NCI-H774 (cell line): ENCODE results near the gene ADAM12.

Source experiments
- DNase-seq: peaks from one replicate; lab custom pipeline; 2025; lab: John Stamatoyannopoulos, UW

ADAM12 gene

DNA sequence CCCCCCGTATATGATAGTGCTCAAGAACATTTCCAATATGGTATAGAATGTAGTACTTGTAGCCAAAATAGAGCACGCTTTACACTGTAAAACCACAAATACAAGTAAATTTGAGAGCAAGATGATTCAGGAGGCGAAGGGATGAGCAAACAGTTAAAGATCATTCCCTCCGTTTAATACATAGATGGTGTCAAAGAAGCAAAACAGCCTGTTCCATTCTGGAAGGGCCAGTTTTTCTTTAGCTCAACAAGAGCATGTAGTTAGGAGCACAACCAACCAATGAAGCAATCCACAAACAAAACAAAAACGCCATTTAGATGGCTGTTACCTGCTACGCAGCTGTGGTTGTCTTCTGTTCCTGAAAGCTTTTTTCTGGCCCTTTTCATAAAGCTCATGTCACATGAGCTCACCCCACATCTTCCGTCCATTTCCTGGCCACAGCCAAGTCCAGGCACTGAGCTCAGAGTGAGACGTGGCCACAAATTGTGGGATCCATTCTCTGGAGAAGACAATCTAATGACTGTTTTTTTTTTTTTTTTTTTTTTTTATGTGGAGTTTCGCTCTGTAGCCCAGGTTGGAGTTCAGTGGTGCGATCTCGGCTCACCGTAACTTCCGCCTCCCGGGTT, 306.3 kb downstream of the ADAM12 start:
- no peak for DNase-seq

DNA sequence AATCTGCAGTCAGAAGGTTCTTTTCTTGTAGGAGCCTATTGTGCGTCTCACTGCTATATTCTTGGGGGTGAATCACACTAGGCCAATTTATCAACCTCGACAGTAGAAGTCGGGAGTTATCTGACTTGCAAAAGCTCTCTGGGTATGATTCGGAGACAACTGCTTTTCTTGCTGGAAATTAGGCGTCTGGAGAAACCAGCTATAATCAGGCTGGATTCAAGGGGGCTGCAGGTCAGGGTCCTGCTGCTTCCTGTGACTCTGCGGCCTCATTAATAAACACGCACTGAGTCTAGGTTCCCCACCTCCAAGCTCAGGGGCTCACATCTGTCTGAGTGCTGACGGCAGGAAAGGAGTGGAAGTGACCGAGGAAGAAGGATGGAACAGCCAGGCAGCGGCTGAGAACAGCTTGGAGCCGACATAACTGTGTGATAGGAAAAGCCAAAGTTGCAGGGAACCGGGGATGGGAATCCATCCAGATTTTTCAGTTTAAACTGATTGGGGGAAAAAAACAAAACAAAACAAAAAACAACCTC, 307.3 kb downstream of the ADAM12 start:
- DNase-seq, result no peak

- DNase-seq, result no peak
Measured at GRCh38 chr10:126080291-126080825, 307.9 kb downstream of the ADAM12 start.

DNA sequence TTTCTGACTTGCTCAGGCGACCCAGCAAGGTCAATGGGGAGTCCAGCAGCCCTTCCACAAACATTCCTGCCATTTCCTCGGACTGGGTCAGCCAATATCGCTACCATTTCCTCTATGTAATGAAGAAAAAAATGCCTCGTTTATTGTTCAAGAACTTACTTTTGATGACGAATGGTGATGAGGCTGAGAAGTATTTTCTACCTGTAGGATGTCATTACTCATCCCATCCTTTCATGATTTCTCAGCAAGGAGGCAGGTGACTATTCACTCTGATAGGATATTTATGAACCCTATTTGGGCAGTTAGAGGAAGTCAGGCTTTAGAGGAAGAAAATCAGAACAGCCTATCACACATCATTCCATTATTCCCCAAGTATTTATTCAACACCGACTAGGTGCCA, 313.3 kb downstream of the ADAM12 start:
- DNase-seq, result no peak

GRCh38 chr10:126074291-126074690, 314.0 kb downstream of the ADAM12 start:
- DNase-seq, result no peak

DNA sequence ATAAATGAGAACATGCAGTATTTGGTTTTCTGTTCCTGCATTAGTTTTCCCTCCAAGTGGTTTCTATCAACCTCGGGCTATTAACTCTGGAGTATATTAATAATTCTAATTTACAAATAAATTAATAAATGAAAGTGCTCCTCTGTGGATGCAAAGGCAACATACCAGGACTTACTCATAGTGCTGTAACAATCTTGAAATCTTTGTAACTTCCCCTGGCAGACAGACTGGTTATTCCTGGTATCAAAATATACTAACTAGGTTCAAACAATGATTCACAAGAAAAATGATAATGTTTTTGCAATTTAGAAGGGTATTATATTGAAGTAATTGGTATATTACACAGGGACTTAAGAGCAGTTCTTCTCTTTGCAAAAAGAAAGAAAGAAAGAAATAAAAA, 314.7 kb downstream of the ADAM12 start:
- no peak for DNase-seq

GRCh38 chr10:126072622-126073021, 315.7 kb downstream of the ADAM12 start:
- no peak for DNase-seq

DNA sequence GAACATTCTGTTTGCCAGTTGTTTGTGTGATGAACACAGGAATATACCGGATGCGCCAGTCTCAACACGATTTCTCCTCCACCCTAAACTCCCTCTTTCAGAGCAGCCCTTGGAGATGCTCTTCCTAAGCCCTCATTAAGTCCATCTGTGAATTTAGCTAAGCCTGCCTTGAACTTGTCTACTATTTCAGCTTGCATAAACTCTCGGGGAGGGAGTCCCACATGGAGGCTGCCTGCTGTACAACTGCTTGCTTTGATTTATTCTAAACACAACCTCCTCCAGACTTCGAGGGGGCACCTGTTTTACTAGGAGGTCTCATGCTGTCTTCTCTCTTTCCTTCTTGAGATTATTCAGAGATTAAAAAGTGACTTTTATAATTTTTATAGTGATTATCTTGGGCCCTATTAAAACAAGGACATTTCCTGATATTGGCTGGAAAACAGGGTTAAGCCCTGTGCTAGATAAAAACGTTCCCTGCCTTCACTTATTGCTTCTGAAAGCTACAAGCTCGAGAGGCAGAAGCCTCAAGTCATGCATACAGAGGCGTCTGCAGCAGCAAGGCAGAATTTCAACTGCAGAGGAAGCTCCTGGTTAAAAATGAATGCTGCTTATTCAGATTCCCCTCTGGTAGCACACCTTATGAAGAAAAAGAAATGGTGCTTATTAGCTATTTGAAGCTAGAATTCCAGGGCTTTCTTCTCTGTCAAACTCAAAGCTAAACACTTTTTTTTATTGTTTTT, 317.6 kb downstream of the ADAM12 start:
- DNase-seq, result no peak

GRCh38 chr10:126068322-126068721, 320.0 kb downstream of the ADAM12 start:
- no peak for DNase-seq

DNA sequence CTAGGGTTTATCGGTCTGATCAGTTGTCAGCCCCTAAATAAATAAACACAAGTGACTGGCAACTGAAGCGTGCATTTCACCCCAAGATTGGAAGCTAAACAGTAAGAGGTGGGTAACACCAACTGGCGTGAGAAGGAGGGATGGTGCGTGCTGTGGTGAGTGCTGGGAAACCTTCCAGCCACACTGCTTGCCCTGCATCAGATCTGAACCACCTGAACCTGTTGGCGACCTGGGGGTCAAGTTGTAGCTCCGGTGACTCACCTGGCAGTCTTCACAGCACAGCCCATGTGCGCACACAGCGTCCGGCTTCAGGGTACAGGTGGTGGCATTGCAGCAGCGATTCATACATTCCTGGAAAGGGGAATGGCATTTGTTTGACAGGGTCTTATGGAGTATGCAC, 321.8 kb downstream of the ADAM12 start:
- DNase-seq, result no peak

DNA sequence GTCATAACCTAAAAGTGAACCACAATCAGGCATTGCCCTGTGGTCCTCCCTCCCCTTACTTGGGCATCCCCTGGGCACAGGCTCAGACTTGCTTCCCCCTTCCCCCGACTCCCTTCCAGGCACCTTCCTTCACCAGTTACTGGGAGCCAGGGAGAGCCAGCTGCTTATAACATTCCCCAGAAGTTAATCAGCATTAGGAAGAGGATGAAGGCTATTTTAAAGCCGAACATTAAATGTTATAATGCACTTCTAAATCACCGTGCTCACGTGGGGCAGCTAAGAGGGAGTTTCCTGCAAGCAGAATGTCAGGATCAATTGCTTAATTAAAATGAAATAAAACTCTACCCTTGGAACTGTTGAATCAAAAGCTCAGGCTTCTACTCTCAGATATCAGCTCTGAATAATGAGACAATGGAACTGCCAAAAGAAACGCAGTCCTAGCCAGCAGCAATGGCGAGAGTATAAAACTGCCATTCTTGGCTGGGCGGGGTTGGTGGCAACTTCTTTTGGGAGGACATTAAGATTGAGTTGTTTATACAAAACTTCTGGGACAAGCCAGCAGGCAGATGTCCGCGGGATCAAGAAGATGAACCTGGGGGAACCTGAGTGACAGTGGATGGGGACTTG, 322.4 kb downstream of the ADAM12 start:
- no peak for DNase-seq

GRCh38 chr10:126064512-126064911, 323.8 kb downstream of the ADAM12 start:
- DNase-seq, result no peak

GRCh38 chr10:126063353-126063791, 324.9 kb downstream of the ADAM12 start:
- no peak for DNase-seq

GRCh38 chr10:126062131-126063032, 325.9 kb downstream of the ADAM12 start:
- no peak for DNase-seq

GRCh38 chr10:126061526-126061925, 326.8 kb downstream of the ADAM12 start:
- DNase-seq, result no peak

DNA sequence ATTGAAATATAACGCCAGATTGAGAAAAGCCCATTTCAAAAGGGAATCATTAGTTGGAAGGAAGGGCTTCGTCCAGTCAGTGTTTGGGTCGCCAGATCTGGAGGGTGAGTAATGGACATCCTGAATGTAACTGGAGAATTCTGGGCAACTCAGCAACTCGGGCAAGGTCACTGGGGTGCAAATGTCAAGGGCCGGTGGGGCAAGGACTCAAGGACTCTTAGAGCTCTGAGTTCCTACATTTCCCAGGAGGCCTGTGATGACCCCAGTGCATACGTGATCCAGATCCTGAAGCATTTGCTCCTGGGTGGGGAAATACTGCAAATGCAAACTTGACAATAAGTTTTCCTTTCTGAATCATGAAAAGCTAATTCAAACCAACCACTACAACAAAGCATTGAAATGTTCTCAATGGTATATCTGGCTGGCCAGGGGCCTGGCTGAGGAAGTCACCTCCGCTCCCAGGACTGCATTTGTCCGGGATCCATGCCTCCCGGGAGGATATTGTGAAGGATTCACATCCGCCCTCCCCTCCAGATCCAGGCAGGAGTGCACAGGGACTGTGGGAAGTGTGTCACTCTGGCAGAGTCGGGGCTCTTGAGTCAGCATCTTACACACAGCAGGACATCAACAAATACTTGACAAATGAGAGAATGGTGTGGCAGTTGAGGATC, 327.9 kb downstream of the ADAM12 start:
- DNase-seq, result no peak

DNA sequence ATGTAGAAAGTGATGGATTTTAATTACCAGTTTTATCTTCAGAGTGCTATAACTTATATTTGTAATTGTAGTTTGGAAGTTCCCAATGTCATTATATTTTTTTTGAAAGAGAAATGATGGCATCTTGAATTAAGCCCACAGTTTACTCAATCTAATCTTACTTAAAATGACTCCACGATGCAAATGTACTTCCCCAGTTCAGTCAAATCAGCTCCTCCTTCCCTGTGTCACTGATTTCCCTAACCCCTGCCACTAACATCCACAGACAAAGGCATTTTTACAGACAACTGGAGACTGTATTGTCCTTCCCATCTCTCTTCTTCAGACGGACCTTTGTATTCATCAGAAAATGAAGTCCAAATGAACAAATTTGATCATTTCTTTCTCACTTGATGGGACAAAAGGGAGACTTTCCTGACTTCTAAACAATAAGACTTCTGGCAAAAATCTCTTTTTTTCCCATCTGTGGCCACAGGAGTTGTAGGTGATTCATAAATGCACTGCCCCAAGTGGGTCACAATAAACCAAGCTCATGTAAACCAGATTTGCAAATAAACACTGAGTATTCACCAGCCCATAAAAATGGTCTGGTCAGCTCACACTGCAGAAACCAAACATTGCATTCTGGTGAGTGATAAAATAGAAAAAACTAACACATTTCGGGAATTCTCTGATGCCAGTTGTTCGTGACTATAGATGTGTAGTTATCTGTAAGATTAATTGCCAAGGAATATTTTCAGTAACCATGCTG, 329.0 kb downstream of the ADAM12 start:
- DNase-seq, result no peak

GRCh38 chr10:126058507-126058906, 329.8 kb downstream of the ADAM12 start:
- no peak for DNase-seq

GRCh38 chr10:126058104-126058503, 330.2 kb downstream of the ADAM12 start:
- DNase-seq, result no peak

- DNase-seq, result no peak
Measured at GRCh38 chr10:126057494-126057893, 330.8 kb downstream of the ADAM12 start.
